HCT116 (cell line): ENCODE results near the gene WDFY2. TPM values are rescaled to one million over a fixed set of nuclear protein-coding genes. Genes with fewer than 3 reads are reported as not detected.

Experiments
- ATAC-seq: fragments of 200-7000 bp; cut with Tn5 transposase; 2 replicates; pipeline ENCODE4 v1.9.1; 2020; ENCODE audit warnings: mild to moderate bottlenecking, moderate library complexity
- BruUV-seq: library from RNA; stranded (reverse); fragments of 400-500 nt; replicated peaks from 2 replicates; lab custom pipeline; 2021; lab: Mats Ljungman, UMichigan
- CTCF ChIA-PET: fragments of 300-600 bp; sonication (Branson Sonifier 250); formaldehyde crosslinking; loops from one replicate; lab custom pipeline; 2021; ENCODE audit warnings: antibody characterized with exemption; lab: Charles Lee
- POLR2A ChIA-PET: fragments of 300-600, 350-600 bp; sonication (Branson Sonifier 250); formaldehyde crosslinking; loops from one replicate; lab custom pipeline; 2021; ENCODE audit warnings: antibody characterized with exemption; lab: Charles Lee
- RAD21 ChIA-PET, 2 experiments: fragments of 300-600 bp; sonication (Branson Sonifier 250); formaldehyde crosslinking; loops; one replicate each; lab custom pipeline; 2023; ENCODE audit warnings: low total read pairs in 2 of 2; ENCODE audit not compliant: uncharacterized antibody in 2 of 2, unreplicated experiment in 2 of 2, low non-redundant PET in 1 of 2; lab: Charles Lee
- DNase-seq: peaks from one replicate; pipeline ENCODE4 v3.0.0-alpha.2; 2010; ENCODE audit warnings: low read depth, low spot score
- H2AFZ ChIP-seq: fragments of 200-600 bp; shearing (Covaris generic), sonication (generic); 2 replicates; pipeline ENCODE4 v1.6.1; 2017; ENCODE audit warnings: low read depth, mixed run types, mixed read lengths, antibody characterized with exemption, low read length; ENCODE audit not compliant: poor library complexity, severe bottlenecking
- H3K27ac ChIP-seq: 2 replicates; pipeline ENCODE4 v1.5.1; 2012; ENCODE audit warnings: low read depth, low read length
- H3K27me3 ChIP-seq: fragments of 200-600 bp; sonication (generic); 2 replicates; pipeline ENCODE4 v1.6.1; 2016; ENCODE audit warnings: mixed run types, low read length, mixed read lengths; ENCODE audit not compliant: insufficient read depth
- H3K36me3 ChIP-seq, 2 experiments: fragments of 200-500 bp in 1 of 2; fragments of 200-600 bp in 1 of 2; sonication (Bioruptor generic) in 1 of 2; sonication (generic) in 1 of 2; 2 replicates each; pipeline versions ENCODE4 v1.5.1 to v1.6.1; 2014 to 2016; ENCODE audit warnings: low read length in 2 of 2, inconsistent platforms in 1 of 2, mixed read lengths in 1 of 2, mixed run types in 1 of 2; ENCODE audit not compliant: insufficient read depth in 2 of 2, control insufficient read depth in 1 of 2
- H3K4me1 ChIP-seq, 2 experiments: fragments of 200-600 bp in 1 of 2; sonication (generic) in 1 of 2; 2 replicates each; pipeline versions ENCODE4 v1.5.1 to v1.6.1; 2012 to 2017; ENCODE audit warnings: low read length in 2 of 2, inconsistent platforms in 1 of 2, mild to moderate bottlenecking in 1 of 2, mixed read lengths in 1 of 2, mixed run types in 1 of 2, moderate library complexity in 1 of 2; ENCODE audit not compliant: insufficient read depth in 2 of 2, control insufficient read depth in 1 of 2
- H3K4me2 ChIP-seq: fragments of 200-600 bp; sonication (generic); 2 replicates; pipeline ENCODE4 v1.6.1; 2017; ENCODE audit warnings: mixed run types, low read length, mixed read lengths
- H3K4me3 ChIP-seq, 2 experiments: fragments of 200-600 bp in 1 of 2; sonication (generic) in 1 of 2; replicated peaks in 1 of 2; 2 replicates each; pipeline ENCODE4 v1.5.1; 2011 to 2016; ENCODE audit warnings: low read length in 2 of 2, control low read depth in 1 of 2, low read depth in 1 of 2, mild to moderate bottlenecking in 1 of 2, mixed read lengths in 1 of 2, mixed run types in 1 of 2
- H3K79me2 ChIP-seq: fragments of 200-600 bp; sonication (generic); 2 replicates; pipeline ENCODE4 v1.6.1; 2017; ENCODE audit warnings: mild to moderate bottlenecking, mixed run types, low read length, moderate library complexity, mixed read lengths; ENCODE audit not compliant: insufficient read depth
- H3K9ac ChIP-seq: fragments of 200-600 bp; sonication (generic); 2 replicates; pipeline ENCODE4 v1.6.1; 2016; ENCODE audit warnings: low read length, mixed read lengths
- H3K9me2 ChIP-seq: fragments of 200-600 bp; sonication (generic), shearing (Covaris generic); 2 replicates; pipeline ENCODE4 v1.6.1; 2017; ENCODE audit warnings: mixed run types, mild to moderate bottlenecking, moderate library complexity; ENCODE audit not compliant: insufficient read depth
- H3K9me3 ChIP-seq, 2 experiments: fragments of 200-500 bp in 1 of 2; fragments of 200-600 bp in 1 of 2; sonication (Bioruptor generic) in 1 of 2; sonication (generic) in 1 of 2; 2 replicates each; pipeline ENCODE4 v1.6.1; 2014 to 2017; ENCODE audit warnings: low read length in 2 of 2, mixed read lengths in 2 of 2, inconsistent platforms in 1 of 2, low read depth in 1 of 2, mild to moderate bottlenecking in 1 of 2, mixed run types in 1 of 2, moderate library complexity in 1 of 2; ENCODE audit not compliant: control insufficient read depth in 1 of 2, insufficient read depth in 1 of 2
- H4K20me1 ChIP-seq: fragments of 200-600 bp; sonication (generic), shearing (Covaris generic); 2 replicates; pipeline ENCODE4 v1.6.1; 2017; ENCODE audit warnings: mixed run types, mild to moderate bottlenecking, moderate library complexity; ENCODE audit not compliant: insufficient read depth
- CEBPB ChIP-seq: IDR thresholded peaks from 2 replicates; pipeline ENCODE4 v1.6.1; 2012; ENCODE audit warnings: low read depth
- CTCF ChIP-seq, 3 experiments: fragments of 200-600 bp in 1 of 3; sonication (generic) in 1 of 3; IDR thresholded peaks in 2 of 3; conservative IDR thresholded peaks in 1 of 3; 2 replicates each; pipeline ENCODE4 v1.5.1; 2012 to 2017; ENCODE audit warnings: low read depth in 2 of 3, low read length in 2 of 3, antibody characterized with exemption in 1 of 3, borderline replicate concordance in 1 of 3, control low read depth in 1 of 3, mild to moderate bottlenecking in 1 of 3, mixed read lengths in 1 of 3, mixed run types in 1 of 3, moderate library complexity in 1 of 3; ENCODE audit not compliant: insufficient read depth in 1 of 3
- EGR1 ChIP-seq: IDR thresholded peaks from 2 replicates; pipeline ENCODE4 v1.6.1; 2012; ENCODE audit warnings: low read depth
- EZH2phosphoT487 ChIP-seq: fragments of 200-600 bp; IDR thresholded peaks from 2 replicates; pipeline ENCODE4 v1.6.1; 2018; ENCODE audit warnings: antibody characterized with exemption, borderline replicate concordance
- FOSL1 ChIP-seq: IDR thresholded peaks from 2 replicates; pipeline ENCODE4 v1.6.1; 2012; ENCODE audit warnings: low read depth
- MAX ChIP-seq: IDR thresholded peaks from 2 replicates; pipeline ENCODE4 v1.6.1; 2012
- SIN3A ChIP-seq: IDR thresholded peaks from 2 replicates; pipeline ENCODE4 v1.6.1; 2012; ENCODE audit warnings: low read depth
- YY1 ChIP-seq: IDR thresholded peaks from 2 replicates; pipeline ENCODE4 v1.6.1; 2011; ENCODE audit warnings: low read length, low read depth, moderate library complexity, mild to moderate bottlenecking; ENCODE audit not compliant: insufficient replicate concordance; ENCODE audit errors: extremely low read depth
- ZBTB33 ChIP-seq: IDR thresholded peaks from 2 replicates; pipeline ENCODE4 v1.6.1; 2011; ENCODE audit warnings: mild to moderate bottlenecking, low read length, moderate library complexity; ENCODE audit not compliant: insufficient replicate concordance; ENCODE audit errors: extremely low read depth
- ZFX ChIP-seq: fragments of 450-650 bp; IDR thresholded peaks from 2 replicates; pipeline ENCODE4 v1.6.1; 2017
- intact Hi-C: fragments of 100-400 bp; cut with micrococcal nuclease; formaldehyde crosslinking; loops from 2 replicates; pipeline ENCODE4 v1.10.0; 2022
- total RNA-seq: library from RNA; stranded (reverse); gene quantifications from one replicate; pipeline ENCODE4 v1.2.1, GENCODE V29; 2021; ENCODE audit not compliant: unreplicated experiment

The WDFY2 gene
- total RNA-seq, 1 experiment from 2014 or later: 6.1 TPM

- Histone ChIP-seq H3K9me2 (no peaks in the 10 kb centered on the region), H3K4me3 (no peak overlapping the region), H3K27ac (no peak overlapping the region), H3K4me2 (no peak overlapping the region), H3K27me3 (no peaks in the 10 kb centered on the region), H2AFZ (no peak overlapping the region), H4K20me1 (no peaks in the 10 kb centered on the region), H3K4me1 (peaks cover 9 to 16% of the 10 kb centered on the region in 2 experiments), H3K9ac (no peak overlapping the region), H3K79me2 (no peaks in the 10 kb centered on the region), H3K9me3 (no peaks in the 10 kb centered on the region), H3K36me3 (no peaks in the 10 kb centered on the region)
- ChIA-PET CTCF (interaction anchor here (1.2 to 5.4 kb wide), 2 partner anchors 361 to 669 kb away, joined by 6 to 90 read pairs; no protein-coding TSS in a partner anchor), POLR2A (interaction anchor here (1.7 kb wide), 1 partner anchor 342 kb away, joined by 4 read pairs; the partner anchor contains the start of gene INTS6), RAD21 (no interaction called here)
- ATAC-seq: no peak
- TF ChIP-seq SIN3A: no peak
- intact Hi-C loops: loop anchor here (5.0 kb wide), 2 partner anchors 213 to 573 kb away; partner anchors contain the start of genes FAM124A and WDFY2
- DNase-seq: no peak
- BruUV-seq: no TSS peak
Observed at GRCh38 chr13:51794964-51795363, 210.7 kb downstream of the WDFY2 start.

- CTCF ChIA-PET: interaction anchor here (1.2 to 5.4 kb wide), 2 partner anchors 362 to 670 kb away, joined by 6 to 90 read pairs; no protein-coding TSS in a partner anchor
- DNase-seq (no peak), ATAC-seq (no peak)
- no peaks in the 10 kb centered on the region for H3K9me2 ChIP-seq
- POLR2A ChIA-PET: interaction anchor here (1.7 kb wide), 1 partner anchor 343 kb away, joined by 4 read pairs; the partner anchor contains the start of gene INTS6
- peaks cover 9 to 16% of the 10 kb centered on the region in 2 experiments for H3K4me1 ChIP-seq
- H3K27me3 ChIP-seq: no peaks in the 10 kb centered on the region
- H3K9ac ChIP-seq: no peak overlapping the region
- intact Hi-C loops: loop anchor here (5.0 kb wide), 2 partner anchors 213 to 573 kb away; partner anchors contain the start of genes FAM124A and WDFY2
- TF ChIP-seq ZFX (no peak), ZBTB33 (no peak), FOSL1 (no peak), CEBPB (no peak), EZH2phosphoT487 (no peak), YY1 (no peak), EGR1 (no peak), CTCF (IDR thresholded peaks at IDR 0.05 in 2 of 3, conservative IDR thresholded peaks at IDR 0.05 in 1 of 3; ENCODE audit: borderline replicate concordance in 1 of 3, insufficient read depth in 1 of 3, low read depth in 2 of 3, low read length in 2 of 3) (no peak), MAX (no peak)
- no peak overlapping the region for H3K4me2 ChIP-seq
- RAD21 ChIA-PET: no interaction called here
- no TSS peak for BruUV-seq
- H4K20me1 ChIP-seq: no peaks in the 10 kb centered on the region
- no peaks in the 10 kb centered on the region for H3K79me2 ChIP-seq
- H3K27ac ChIP-seq: no peak overlapping the region
- no peak overlapping the region for H2AFZ ChIP-seq
- H3K4me3 ChIP-seq: no peak overlapping the region
- H3K9me3 ChIP-seq: no peaks in the 10 kb centered on the region
- H3K36me3 ChIP-seq: no peaks in the 10 kb centered on the region
Observed at GRCh38 chr13:51795419-51795818, 211.2 kb downstream of the WDFY2 start.
